Measurements from ENCODE around the gene MGAT4B. TPM values are rescaled to one million over a fixed set of nuclear protein-coding genes. Genes with fewer than 3 reads are reported as not detected.
A peak's percentile ranks its signal among the peaks of the same experiment; 100 is the strongest.

MGAT4B gene
- total RNA-seq, 4 donors from 2014 or later = 52.7 to 153 (median 91.0) TPM

DNA sequence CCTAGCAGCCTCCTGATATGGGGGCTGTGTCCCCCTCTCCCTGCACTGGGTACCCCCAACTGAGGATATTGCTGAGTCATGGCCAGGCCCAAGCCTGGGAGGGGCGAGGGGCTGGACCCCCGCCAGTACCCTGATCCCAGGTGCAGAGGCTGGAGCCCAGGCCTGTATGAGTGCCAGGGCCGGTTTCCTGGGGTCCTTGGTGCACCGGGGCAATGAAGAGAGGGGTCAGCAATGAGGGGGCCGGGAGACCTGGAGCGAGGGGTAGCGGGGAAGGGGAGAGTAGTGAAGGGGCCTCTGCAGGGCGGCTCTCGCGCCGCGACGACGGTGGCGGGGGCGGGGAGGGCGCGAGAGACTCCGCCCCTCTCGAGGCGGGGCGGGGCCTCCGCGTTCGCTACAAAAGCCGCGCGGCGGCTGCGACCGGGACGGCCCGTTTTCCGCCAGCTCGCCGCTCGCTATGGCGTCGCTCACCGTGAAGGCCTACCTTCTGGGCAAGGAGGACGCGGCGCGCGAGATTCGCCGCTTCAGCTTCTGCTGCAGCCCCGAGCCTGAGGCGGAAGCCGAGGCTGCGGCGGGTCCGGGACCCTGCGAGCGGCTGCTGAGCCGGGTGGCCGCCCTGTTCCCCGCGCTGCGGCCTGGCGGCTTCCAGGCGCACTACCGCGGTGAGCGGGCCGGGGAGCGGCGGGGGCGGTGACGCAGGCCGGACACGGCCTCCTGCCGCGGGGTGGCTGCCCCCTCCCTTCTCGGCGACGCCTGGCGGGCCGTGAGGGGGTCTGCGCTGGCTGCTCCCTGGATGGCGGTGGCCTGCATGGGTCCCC is 14.0 kb upstream of the MGAT4B start, which contains the start of gene SQSTM1:
TSS of gene SQSTM1 (plus strand) at position 423 of the 815 bp plus-strand sequence. CDS start at position 455, 32 bp downstream.
- Histone ChIP-seq H3K4me1 (peaks cover 0 to 78% (median 61%) of the 10 kb centered on the region in 4 donors), H3K27ac (peak within 1 kb of the TSS; percentile 95 to 100 (median 98)), H3K4me3 (peak within 1 kb of the TSS; percentile 80 to 88 (median 86)), H3K36me3 (peaks cover 9 to 33% (median 12%) of the 10 kb centered on the region in 3 donors), H3K27me3 (no peaks in the 10 kb centered on the region), H3K9me3 (no peaks in the 10 kb centered on the region)
- TF ChIP-seq POLR2A (IDR thresholded peaks at IDR 0.05) (peak; percentile 91 to 99), EP300 (IDR thresholded peaks at IDR 0.05) (peak; percentile 35 to 100)
- TF ChIP-seq, protein P1, sequence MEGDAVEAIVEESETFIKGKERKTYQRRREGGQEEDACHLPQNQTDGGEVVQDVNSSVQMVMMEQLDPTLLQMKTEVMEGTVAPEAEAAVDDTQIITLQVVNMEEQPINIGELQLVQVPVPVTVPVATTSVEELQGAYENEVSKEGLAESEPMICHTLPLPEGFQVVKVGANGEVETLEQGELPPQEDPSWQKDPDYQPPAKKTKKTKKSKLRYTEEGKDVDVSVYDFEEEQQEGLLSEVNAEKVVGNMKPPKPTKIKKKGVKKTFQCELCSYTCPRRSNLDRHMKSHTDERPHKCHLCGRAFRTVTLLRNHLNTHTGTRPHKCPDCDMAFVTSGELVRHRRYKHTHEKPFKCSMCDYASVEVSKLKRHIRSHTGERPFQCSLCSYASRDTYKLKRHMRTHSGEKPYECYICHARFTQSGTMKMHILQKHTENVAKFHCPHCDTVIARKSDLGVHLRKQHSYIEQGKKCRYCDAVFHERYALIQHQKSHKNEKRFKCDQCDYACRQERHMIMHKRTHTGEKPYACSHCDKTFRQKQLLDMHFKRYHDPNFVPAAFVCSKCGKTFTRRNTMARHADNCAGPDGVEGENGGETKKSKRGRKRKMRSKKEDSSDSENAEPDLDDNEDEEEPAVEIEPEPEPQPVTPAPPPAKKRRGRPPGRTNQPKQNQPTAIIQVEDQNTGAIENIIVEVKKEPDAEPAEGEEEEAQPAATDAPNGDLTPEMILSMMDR (IDR thresholded peaks at IDR 0.05) = peak in 2 of 5 experiments; percentile 61 to 62
- peak; percentile 67 to 68 for DNase-seq (ENCODE audit: low spot score in 2 of 2)
- WGBS, 2 donors = 0 to 1% methylated on average over 37 to 41 of the region's 81 CpGs

DNA sequence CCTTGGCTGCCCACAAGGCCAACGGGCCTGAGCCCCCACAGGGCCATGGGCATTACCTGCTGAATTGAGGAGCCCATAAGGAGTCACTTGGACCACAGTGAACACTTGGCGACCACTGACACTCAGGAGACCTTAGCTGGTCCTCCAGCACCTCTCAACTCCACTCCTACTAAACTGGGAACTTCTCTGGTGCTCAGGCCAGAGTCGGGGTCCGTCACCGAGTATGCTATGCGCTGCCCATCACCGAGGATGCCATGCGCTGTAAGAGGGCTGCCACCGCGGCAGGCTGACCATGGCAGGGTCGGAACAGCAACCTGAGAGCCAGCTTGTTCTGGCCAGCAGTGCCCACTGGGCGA is 13.4 kb upstream of the MGAT4B start:
- H3K27ac ChIP-seq = peak overlapping the region; percentile 95 to 100 (median 98)
- peak overlapping the region; percentile 80 to 88 (median 86) for H3K4me3 ChIP-seq
- WGBS, 2 donors = 7 to 20% methylated on average over 9 to 12 of the region's 12 CpGs
- no peaks in the 10 kb centered on the region for H3K9me3 ChIP-seq
- no peaks in the 10 kb centered on the region for H3K27me3 ChIP-seq
- no peak for DNase-seq (ENCODE audit: low spot score in 2 of 2)
- TF ChIP-seq, protein P1 (IDR thresholded peaks at IDR 0.05) = no peak
- TF ChIP-seq EP300 (IDR thresholded peaks at IDR 0.05) = no peak
- no peak for TF ChIP-seq POLR2A (IDR thresholded peaks at IDR 0.05)
- H3K4me1 ChIP-seq = peaks cover 0 to 72% (median 61%) of the 10 kb centered on the region in 4 donors
- peaks cover 6 to 33% (median 7%) of the 10 kb centered on the region in 3 donors for H3K36me3 ChIP-seq

DNA sequence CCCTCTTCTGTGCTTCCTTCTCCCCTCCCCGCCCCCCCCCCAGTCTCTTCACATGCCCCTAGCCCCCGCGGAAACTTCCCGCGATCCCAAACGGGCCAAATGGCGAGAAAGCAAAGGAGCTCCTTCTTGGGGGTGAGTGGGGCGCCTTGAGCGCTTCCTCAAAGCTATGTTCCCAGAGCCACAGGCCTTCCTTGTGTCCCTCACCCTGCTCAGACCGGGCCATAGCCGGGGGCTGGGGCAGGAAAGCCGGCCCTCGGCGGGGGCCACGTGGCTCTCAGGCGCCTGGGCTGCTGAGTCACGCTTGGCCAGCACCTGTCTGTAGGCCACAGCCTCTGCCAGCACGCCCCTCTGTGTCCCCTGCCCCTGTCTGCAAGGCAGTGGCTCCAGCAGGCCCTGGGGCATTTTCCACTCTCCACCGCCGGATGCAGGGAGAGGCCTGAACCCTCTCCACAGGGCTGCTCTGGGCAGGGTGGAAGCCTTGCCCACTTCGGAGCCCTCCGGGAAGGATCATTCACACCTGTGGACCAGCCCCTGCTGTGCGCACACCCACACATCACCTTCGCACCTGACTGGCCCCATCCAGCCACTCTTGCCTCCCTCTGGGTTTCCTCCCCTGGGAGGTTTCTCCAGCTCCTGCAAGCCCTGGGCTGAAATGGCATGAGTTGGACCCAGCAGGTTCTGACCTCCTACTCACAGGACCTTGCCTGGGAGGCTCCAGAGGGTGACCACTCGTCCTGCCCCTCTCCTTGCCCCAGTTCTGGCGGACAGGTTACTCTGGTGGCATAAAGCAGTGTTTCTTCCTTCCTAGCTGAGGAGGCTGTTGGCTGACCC is 12.8 kb upstream of the MGAT4B start:
- Histone ChIP-seq H3K4me1 (peaks cover 0 to 66% (median 56%) of the 10 kb centered on the region in 4 donors), H3K27ac (peak overlapping the region; percentile 95 to 100 (median 98)), H3K36me3 (peaks cover 4 to 33% (median 6%) of the 10 kb centered on the region in 3 donors), H3K27me3 (no peaks in the 10 kb centered on the region), H3K4me3 (peak overlapping the region; percentile 80 to 88 (median 86)), H3K9me3 (no peaks in the 10 kb centered on the region)
- peak; percentile 50 to 51 for DNase-seq (ENCODE audit: low spot score in 2 of 2)
- TF ChIP-seq POLR2A (IDR thresholded peaks at IDR 0.05) (peak in 1 of 2 donors; percentile 11), EP300 (IDR thresholded peaks at IDR 0.05) (no peak)
- TF ChIP-seq, protein P1 (IDR thresholded peaks at IDR 0.05) = no peak
- WGBS, 2 donors = 10 to 21% methylated on average over 17 to 23 of the region's 26 CpGs

DNA sequence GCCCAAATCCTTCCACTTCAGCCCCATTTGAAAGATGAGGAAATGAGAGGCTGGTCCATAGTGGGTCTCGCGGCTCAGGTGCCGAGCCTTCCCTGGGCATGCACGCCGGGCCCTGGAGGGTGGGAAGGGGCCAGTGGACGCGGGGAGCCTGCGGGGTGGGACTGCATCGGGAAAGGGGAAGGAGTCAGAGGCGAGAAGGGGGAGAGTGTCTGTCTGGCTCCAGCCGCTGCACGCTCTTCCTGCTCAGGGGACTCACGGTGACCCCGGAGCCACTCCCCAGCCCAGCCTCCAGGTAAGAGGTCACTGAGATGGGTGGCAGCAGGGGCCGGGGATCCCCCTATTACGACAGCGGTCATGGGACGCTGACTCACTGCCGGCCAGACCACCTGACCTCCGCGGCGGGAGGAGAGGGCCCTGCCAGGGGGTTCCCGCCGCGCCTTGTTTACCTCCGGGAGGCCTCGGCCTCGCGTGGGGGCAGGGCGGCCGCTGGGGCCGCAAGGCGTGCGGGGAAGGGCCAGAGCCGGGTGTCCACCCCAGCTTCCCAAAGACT is 12.2 kb upstream of the MGAT4B start:
- DNase-seq (ENCODE audit: low spot score in 2 of 2) = peak; percentile 91 to 94
- peak; percentile 34 to 75 for TF ChIP-seq POLR2A (IDR thresholded peaks at IDR 0.05)
- TF ChIP-seq, protein P1 (IDR thresholded peaks at IDR 0.05) = peak in 2 of 5 experiments; percentile 16 to 51
- TF ChIP-seq EP300 (IDR thresholded peaks at IDR 0.05) = peak; percentile 99 to 100
- Histone ChIP-seq H3K36me3 (peaks cover 4 to 33% (median 4%) of the 10 kb centered on the region in 3 donors), H3K27ac (peak overlapping the region; percentile 95 to 100 (median 98)), H3K4me1 (peaks cover 0 to 59% (median 50%) of the 10 kb centered on the region in 4 donors), H3K4me3 (peak overlapping the region; percentile 80 to 88 (median 86)), H3K27me3 (no peaks in the 10 kb centered on the region), H3K9me3 (no peaks in the 10 kb centered on the region)
- 1% methylated on average over 28 to 31 of the region's 35 CpGs for WGBS, 2 donors

All from tibial nerve (tissue), 4 donors.